Thyroid gland (tissue), 4 donors: ENCODE data around the gene FADS1.

Experiments
- CTCF ChIP-seq, 6 experiments: fragments of 200-600 bp in 3 of 6; fragments of 450-650 bp in 3 of 6; sonication (generic) in 3 of 6; IDR thresholded peaks; one replicate each; pipeline ENCODE4 v1.5.1; 2016 to 2019; ENCODE audit warnings: antibody characterized with exemption in 6 of 6, mild to moderate bottlenecking in 2 of 6, inconsistent platforms in 1 of 6, moderate library complexity in 1 of 6
- POLR2A ChIP-seq, 2 donors: fragments of 450-650 bp; IDR thresholded peaks; one replicate each; pipeline ENCODE4 v1.6.1; 2017; ENCODE audit warnings: antibody characterized with exemption in 2 of 2, mild to moderate bottlenecking in 2 of 2, moderate library complexity in 1 of 2

- TF ChIP-seq CTCF (IDR thresholded peaks at IDR 0.05) (no peak), POLR2A (IDR thresholded peaks at IDR 0.05) (no peak)
Observed at GRCh38 chr11:61778357-61778886, 38.4 kb downstream of the FADS1 start.
